WTC11 (cell line): ENCODE results near the gene TXNDC2. TPM values are rescaled to one million over a fixed set of nuclear protein-coding genes. Genes with fewer than 3 reads are reported as not detected.

Experiments used
- ATAC-seq: fragments of 200-7000 bp; cut with Tn5 transposase; 2 replicates; pipeline ENCODE4 v1.10.0; 2021; ENCODE audit warnings: mild to moderate bottlenecking, moderate library complexity
- Bru-seq: library from RNA; stranded (reverse); fragments of 400-500 nt; gene quantifications from one replicate; lab custom pipeline; 2021; lab: Mats Ljungman, UMichigan
- CTCF ChIA-PET: fragments of 300-600 bp; sonication (Branson Sonifier 250); formaldehyde crosslinking; loops from one replicate; lab custom pipeline; 2021; ENCODE audit warnings: antibody characterized with exemption; lab: Charles Lee
- POLR2A ChIA-PET: fragments of 350-600 bp; sonication (Branson Sonifier 250); formaldehyde crosslinking; loops from one replicate; lab custom pipeline; 2021; ENCODE audit warnings: antibody characterized with exemption; lab: Charles Lee
- DNase-seq: peaks from one replicate; pipeline ENCODE4 v3.0.0; 2021; ENCODE audit warnings: low spot score
- H3K27ac Mint-ChIP-seq: 2 replicates; pipeline ENCODE4 v1.8.0; 2021; ENCODE audit warnings: mixed read lengths
- H3K27me3 Mint-ChIP-seq: 2 replicates; pipeline ENCODE4 v1.8.0; 2021; ENCODE audit warnings: low read depth, mild to moderate bottlenecking, moderate library complexity, mixed read lengths
- H3K36me3 Mint-ChIP-seq: 2 replicates; pipeline ENCODE4 v1.8.0; 2021; ENCODE audit warnings: mixed read lengths
- H3K4me1 Mint-ChIP-seq: 2 replicates; pipeline ENCODE4 v1.8.0; 2022; ENCODE audit warnings: mixed read lengths
- H3K4me3 Mint-ChIP-seq: 2 replicates; pipeline ENCODE4 v1.8.0; 2021; ENCODE audit warnings: mild to moderate bottlenecking, moderate library complexity, mixed read lengths
- H3K9me3 Mint-ChIP-seq: 2 replicates; pipeline ENCODE4 v1.8.0; 2021; ENCODE audit warnings: mixed read lengths
- CBFB ChIP-seq: sonication (generic); formaldehyde crosslinking; IDR thresholded peaks from 2 replicates; pipeline ENCODE4 v1.8.1; 2022; ENCODE audit warnings: mild to moderate bottlenecking, low read depth, missing genetic modification reagents
- ETV6 ChIP-seq: sonication (generic); formaldehyde crosslinking; IDR thresholded peaks from 2 replicates; pipeline ENCODE4 v1.8.1; 2022; ENCODE audit warnings: mild to moderate bottlenecking, missing genetic modification reagents
- FOXJ3 ChIP-seq: sonication (generic); formaldehyde crosslinking; IDR thresholded peaks from 2 replicates; pipeline ENCODE4 v1.9.0; 2021; ENCODE audit warnings: missing genetic modification reagents, mild to moderate bottlenecking, borderline replicate concordance
- KAT7 ChIP-seq: sonication (generic); formaldehyde crosslinking; IDR thresholded peaks from 2 replicates; pipeline ENCODE4 v1.8.1; 2023; ENCODE audit warnings: missing genetic modification reagents, mild to moderate bottlenecking, borderline replicate concordance
- MYBL2 ChIP-seq: sonication (generic); formaldehyde crosslinking; IDR thresholded peaks from 2 replicates; pipeline ENCODE4 v1.8.1; 2023; ENCODE audit warnings: mild to moderate bottlenecking, moderate library complexity, missing genetic modification reagents
- NR1H2 ChIP-seq: sonication (generic); formaldehyde crosslinking; IDR thresholded peaks from 2 replicates; pipeline ENCODE4 v1.9.0; 2021; ENCODE audit warnings: mild to moderate bottlenecking, moderate library complexity, missing genetic modification reagents
- NR2C2 ChIP-seq: sonication (generic); formaldehyde crosslinking; IDR thresholded peaks from 2 replicates; pipeline ENCODE4 v1.8.0; 2022; ENCODE audit warnings: mild to moderate bottlenecking, missing genetic modification reagents
- SMAD3 ChIP-seq: sonication (generic); formaldehyde crosslinking; IDR thresholded peaks from 2 replicates; pipeline ENCODE4 v1.8.0; 2022; ENCODE audit warnings: missing genetic modification reagents, mild to moderate bottlenecking, borderline replicate concordance
- SMAD4 ChIP-seq: sonication (generic); formaldehyde crosslinking; IDR thresholded peaks from 2 replicates; pipeline ENCODE4 v1.8.0; 2022; ENCODE audit warnings: mild to moderate bottlenecking, missing genetic modification reagents
- TEAD1 ChIP-seq: sonication (generic); formaldehyde crosslinking; IDR thresholded peaks from 2 replicates; pipeline ENCODE4 v1.8.0; 2022; ENCODE audit warnings: mild to moderate bottlenecking, missing genetic modification reagents
- TEAD4 ChIP-seq: sonication (generic); formaldehyde crosslinking; IDR thresholded peaks from 2 replicates; pipeline ENCODE4 v1.8.0; 2022; ENCODE audit warnings: mild to moderate bottlenecking, missing genetic modification reagents
- long read RNA-seq, 3 experiments: library from RNA in 1 of 3; library from capped mRNA in 1 of 3; library from polyadenylated mRNA in 1 of 3; unstranded in 2 of 3; stranded (forward) in 1 of 3; transcript quantifications; one replicate each; pipeline ENCODE4 v2.0.0, GENCODE V29; 2021
- total RNA-seq: library from RNA; stranded (reverse); gene quantifications from 3 replicates; pipeline ENCODE4 v1.2.3, GENCODE V29; 2021
- TF ChIP-seq, protein P1 (sequence below): sonication (generic); formaldehyde crosslinking; conservative IDR thresholded peaks from 2 replicates; pipeline ENCODE4 v1.8.1; 2022; ENCODE audit warnings: mild to moderate bottlenecking, missing genetic modification reagents
- TF ChIP-seq, protein P2 (sequence below): sonication (generic); formaldehyde crosslinking; IDR thresholded peaks from 2 replicates; pipeline ENCODE4 v1.8.1; 2023; ENCODE audit warnings: mild to moderate bottlenecking, missing genetic modification reagents, moderate library complexity
- TF ChIP-seq, protein P3 (sequence below): fragments of 250-450 bp; sonication (Bioruptor Pico); IDR thresholded peaks from 2 replicates; pipeline ENCODE4 v1.9.0; 2021; ENCODE audit warnings: mild to moderate bottlenecking

Gene TXNDC2
- total RNA-seq (0.09 to 0.26 TPM (median 0.14 TPM) in 3 replicates), Bru-seq, nascent RNA (percentile 10 among the genes with signal in this experiment)
- long read RNA-seq, experiment 1: 0 reads
- long read RNA-seq, experiment 2: 0 reads
- long read RNA-seq, experiment 3, partial matches to known transcripts: 0 of 1 reads
- long read RNA-seq, experiment 3, other reads (novel, unspliced or antisense): 1 of 1 reads

DNA sequence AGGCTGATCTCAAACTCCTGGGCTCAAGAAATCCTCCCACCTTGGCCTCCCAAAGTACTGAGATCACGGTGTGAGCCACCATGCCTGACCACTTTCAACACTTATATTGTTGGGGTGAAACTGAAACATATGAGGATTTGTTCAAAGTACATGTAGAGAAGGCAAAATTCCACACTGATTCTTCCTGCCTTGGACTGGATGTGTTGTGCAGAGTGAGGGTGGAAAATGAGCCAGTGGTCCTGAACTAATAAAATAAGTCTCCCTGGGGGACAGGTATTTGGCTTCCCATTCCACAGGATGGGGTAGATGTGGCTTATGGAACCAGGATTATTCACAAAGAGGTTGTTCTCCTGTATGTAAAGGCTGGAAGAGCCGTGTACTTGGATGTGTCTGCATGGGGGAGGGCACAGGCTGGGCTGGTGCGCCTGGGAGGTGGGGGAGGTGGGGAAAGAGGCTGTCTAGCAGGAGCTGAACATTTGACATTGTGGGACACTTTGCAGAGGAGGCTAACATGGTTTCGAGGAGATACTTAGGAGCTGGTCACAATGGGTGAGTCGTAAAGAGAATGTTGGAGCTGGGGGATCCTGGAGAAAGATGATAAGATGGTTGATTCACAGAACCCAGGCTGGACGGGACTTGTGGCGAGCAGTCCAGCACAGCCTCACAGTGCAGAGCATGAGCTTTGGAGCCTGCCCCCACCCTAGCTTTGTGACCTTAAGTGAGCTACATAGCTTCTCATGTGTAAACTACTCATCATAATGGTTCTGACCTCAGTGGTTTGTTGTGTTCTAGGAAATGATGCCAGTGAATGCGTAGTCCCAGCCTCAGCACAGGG lies at the start of gene TXNDC2:
Gene TXNDC2 (plus strand): TSS at position 804 of the 835 bp plus-strand sequence. CDS start 708 bp downstream, outside the sequence.
- TF ChIP-seq NR1H2 (CRISPR knock-in tag): no peak
- no peak for TF ChIP-seq CBFB (CRISPR knock-in tag)
- TF ChIP-seq, protein P1, sequence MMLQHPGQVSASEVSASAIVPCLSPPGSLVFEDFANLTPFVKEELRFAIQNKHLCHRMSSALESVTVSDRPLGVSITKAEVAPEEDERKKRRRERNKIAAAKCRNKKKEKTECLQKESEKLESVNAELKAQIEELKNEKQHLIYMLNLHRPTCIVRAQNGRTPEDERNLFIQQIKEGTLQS (CRISPR knock-in tag): no peak
- TF ChIP-seq, protein P2, sequence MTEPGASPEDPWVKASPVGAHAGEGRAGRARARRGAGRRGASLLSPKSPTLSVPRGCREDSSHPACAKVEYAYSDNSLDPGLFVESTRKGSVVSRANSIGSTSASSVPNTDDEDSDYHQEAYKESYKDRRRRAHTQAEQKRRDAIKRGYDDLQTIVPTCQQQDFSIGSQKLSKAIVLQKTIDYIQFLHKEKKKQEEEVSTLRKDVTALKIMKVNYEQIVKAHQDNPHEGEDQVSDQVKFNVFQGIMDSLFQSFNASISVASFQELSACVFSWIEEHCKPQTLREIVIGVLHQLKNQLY (CRISPR knock-in tag): no peak
- TF ChIP-seq SMAD4: no peak
- no peak for TF ChIP-seq NR2C2 (CRISPR knock-in tag)
- TF ChIP-seq MYBL2 (CRISPR knock-in tag): no peak
- Mint-ChIP-seq H3K4me1 (no peaks in the 10 kb centered on the region), H3K4me3 (no peak within 1 kb of the TSS), H3K27me3 (no peaks in the 10 kb centered on the region; the same call in 1 of the 2 replicates), H3K36me3 (no peaks in the 10 kb centered on the region), H3K27ac (no peak within 1 kb of the TSS), H3K9me3 (peaks cover 8% of the 10 kb centered on the region)
- CTCF ChIA-PET: no interaction called here
- ATAC-seq: no peak
- DNase-seq: no peak
- POLR2A ChIA-PET: interaction anchor here (1.0 kb wide), 1 partner anchor 15 kb away, joined by 3 read pairs; no protein-coding TSS in a partner anchor

DNA sequence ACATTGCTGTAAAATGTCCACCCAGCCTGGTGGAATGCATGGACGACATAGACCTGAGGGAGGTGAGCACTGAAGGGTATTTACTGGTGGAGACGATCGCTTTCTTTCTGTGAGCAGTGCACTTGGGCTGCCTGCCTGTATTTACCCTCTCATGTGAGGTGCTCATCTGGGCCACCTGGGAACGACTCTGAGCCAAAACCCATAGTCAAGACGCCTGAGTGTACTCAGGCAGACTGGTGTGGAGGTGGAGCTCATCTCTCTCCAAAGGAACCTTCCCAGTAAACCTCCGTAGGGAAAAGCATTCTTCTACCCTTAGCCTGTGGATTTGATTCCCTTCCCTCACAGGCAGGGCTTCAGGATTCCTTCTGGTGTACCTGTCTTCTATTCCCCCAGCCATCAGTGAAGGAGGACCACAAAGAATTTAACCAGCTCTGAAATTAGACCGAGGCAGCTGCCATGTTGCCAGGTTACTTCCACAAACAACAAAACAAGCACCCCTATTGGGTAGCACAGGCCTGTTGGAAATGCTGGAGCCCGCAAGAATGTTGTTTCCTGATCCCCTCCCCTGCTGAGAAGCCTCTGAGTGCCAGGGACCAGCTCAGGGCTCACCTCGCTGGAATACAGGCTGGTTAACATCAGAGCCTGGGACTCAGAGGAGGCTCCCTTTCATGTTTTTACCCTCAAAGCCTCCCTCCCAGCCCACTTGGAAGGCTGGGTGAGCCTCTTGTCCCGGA lies 47.5 kb upstream of the TXNDC2 start:
- Mint-ChIP-seq H3K9me3 (no peaks in the 10 kb centered on the region), H3K27ac (peak overlapping the region; percentile 91), H3K4me1 (peaks cover 60% of the 10 kb centered on the region), H3K36me3 (no peaks in the 10 kb centered on the region), H3K4me3 (no peak overlapping the region)
- ATAC-seq (peak; percentile 83), DNase-seq (peak; percentile 73)
- CTCF ChIA-PET: interaction anchor here (0.9 to 1.2 kb wide), 2 partner anchors 66 to 75 kb away, joined by 3 read pairs; partner anchors contain the start of gene VAPA
- POLR2A ChIA-PET: interaction anchor here (1.2 kb wide), 1 partner anchor 75 kb away, joined by 8 read pairs; the partner anchor contains the start of gene VAPA
- TF ChIP-seq SMAD3 (CRISPR knock-in tag) (no peak), TEAD4 (0 out of 2 replicates have a peak, but pooled peaks have one; percentile 13)
- TF ChIP-seq, all 79 proteins: peak for 1
- no peaks in the 10 kb centered on the region; the same call in 1 of the 2 replicates for H3K27me3 Mint-ChIP-seq

DNA sequence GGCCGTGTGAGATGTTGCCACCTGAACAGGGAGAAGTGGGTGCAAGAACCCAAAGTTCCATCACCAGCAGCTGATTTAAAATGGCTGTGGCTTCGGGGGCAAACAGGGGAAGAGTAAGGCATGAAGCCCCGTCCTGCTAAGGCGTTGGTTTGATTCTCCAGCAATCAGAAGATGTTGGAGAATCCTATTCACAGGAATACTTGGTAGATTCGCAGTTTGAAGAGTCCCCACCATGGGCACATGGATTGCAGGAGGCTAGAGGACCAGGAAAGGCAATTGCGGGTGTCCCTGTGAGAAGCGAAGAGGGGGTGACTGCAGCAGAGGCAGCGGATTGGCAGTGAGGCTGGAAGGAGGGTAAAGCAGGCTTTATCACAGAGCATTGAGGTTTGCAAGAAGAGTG lies 46.6 kb upstream of the TXNDC2 start:
- Mint-ChIP-seq H3K27me3 (no peaks in the 10 kb centered on the region; the same call in 1 of the 2 replicates), H3K4me3 (no peak overlapping the region), H3K9me3 (no peaks in the 10 kb centered on the region), H3K36me3 (no peaks in the 10 kb centered on the region), H3K27ac (peak overlapping the region; percentile 37; the same call in 1 of the 2 replicates), H3K4me1 (peaks cover 58% of the 10 kb centered on the region)
- ATAC-seq (no peak), DNase-seq (no peak)
- ChIA-PET CTCF (interaction anchor here (0.9 to 1.2 kb wide), 3 partner anchors 8 to 67 kb away, joined by 3 read pairs; no protein-coding TSS in a partner anchor), POLR2A (interaction anchor here (1.2 kb wide), 1 partner anchor 74 kb away, joined by 8 read pairs; the partner anchor contains the start of gene VAPA)
- no peak for TF ChIP-seq FOXJ3
- no peak for TF ChIP-seq ETV6 (CRISPR knock-in tag)
- no peak for TF ChIP-seq TEAD1 (CRISPR knock-in tag)
- no peak for TF ChIP-seq KAT7
- TF ChIP-seq, protein P3, sequence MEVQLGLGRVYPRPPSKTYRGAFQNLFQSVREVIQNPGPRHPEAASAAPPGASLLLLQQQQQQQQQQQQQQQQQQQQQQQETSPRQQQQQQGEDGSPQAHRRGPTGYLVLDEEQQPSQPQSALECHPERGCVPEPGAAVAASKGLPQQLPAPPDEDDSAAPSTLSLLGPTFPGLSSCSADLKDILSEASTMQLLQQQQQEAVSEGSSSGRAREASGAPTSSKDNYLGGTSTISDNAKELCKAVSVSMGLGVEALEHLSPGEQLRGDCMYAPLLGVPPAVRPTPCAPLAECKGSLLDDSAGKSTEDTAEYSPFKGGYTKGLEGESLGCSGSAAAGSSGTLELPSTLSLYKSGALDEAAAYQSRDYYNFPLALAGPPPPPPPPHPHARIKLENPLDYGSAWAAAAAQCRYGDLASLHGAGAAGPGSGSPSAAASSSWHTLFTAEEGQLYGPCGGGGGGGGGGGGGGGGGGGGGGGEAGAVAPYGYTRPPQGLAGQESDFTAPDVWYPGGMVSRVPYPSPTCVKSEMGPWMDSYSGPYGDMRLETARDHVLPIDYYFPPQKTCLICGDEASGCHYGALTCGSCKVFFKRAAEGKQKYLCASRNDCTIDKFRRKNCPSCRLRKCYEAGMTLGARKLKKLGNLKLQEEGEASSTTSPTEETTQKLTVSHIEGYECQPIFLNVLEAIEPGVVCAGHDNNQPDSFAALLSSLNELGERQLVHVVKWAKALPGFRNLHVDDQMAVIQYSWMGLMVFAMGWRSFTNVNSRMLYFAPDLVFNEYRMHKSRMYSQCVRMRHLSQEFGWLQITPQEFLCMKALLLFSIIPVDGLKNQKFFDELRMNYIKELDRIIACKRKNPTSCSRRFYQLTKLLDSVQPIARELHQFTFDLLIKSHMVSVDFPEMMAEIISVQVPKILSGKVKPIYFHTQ (CRISPR knock-in tag): no peak
